LNCAP (cell line): ENCODE data around the gene TAF10.

Source experiments
- TF ChIP-seq, protein P1 (sequence below): fragments of 450-650 bp; IDR thresholded peaks from 2 replicates; pipeline ENCODE4 v1.5.1; 2017; ENCODE audit warnings: mild to moderate bottlenecking

Gene TAF10

DNA sequence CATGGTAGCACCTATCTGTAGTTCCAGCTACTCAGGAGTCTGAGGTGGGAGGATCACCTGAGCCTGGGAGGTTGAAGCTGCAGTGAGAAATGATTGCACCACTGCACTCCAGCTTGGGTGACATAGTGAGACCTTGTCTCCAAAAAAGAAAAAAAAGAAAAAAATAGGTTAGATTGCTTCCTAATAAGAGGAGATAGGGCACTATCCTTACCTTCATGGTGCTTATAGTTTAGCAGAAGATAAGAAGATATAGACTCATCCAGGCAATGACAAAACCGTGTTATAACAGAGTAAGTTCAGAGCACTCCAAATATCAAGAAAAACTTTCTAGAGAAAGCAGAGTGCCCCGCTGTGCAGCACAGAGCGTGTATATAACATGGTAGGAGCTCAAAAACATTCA lies 50.7 kb downstream of the TAF10 start:
- TF ChIP-seq, protein P1, sequence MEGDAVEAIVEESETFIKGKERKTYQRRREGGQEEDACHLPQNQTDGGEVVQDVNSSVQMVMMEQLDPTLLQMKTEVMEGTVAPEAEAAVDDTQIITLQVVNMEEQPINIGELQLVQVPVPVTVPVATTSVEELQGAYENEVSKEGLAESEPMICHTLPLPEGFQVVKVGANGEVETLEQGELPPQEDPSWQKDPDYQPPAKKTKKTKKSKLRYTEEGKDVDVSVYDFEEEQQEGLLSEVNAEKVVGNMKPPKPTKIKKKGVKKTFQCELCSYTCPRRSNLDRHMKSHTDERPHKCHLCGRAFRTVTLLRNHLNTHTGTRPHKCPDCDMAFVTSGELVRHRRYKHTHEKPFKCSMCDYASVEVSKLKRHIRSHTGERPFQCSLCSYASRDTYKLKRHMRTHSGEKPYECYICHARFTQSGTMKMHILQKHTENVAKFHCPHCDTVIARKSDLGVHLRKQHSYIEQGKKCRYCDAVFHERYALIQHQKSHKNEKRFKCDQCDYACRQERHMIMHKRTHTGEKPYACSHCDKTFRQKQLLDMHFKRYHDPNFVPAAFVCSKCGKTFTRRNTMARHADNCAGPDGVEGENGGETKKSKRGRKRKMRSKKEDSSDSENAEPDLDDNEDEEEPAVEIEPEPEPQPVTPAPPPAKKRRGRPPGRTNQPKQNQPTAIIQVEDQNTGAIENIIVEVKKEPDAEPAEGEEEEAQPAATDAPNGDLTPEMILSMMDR, result no peak
